Liver (tissue), 9 donors: ENCODE measurements around the gene GALNT4. TPM values are rescaled to one million over a fixed set of nuclear protein-coding genes. Genes with fewer than 3 reads are reported as not detected.
A peak's percentile ranks its signal among the peaks of the same experiment; 100 is the strongest.

ENCODE experiments used
- DNase-seq: peaks from one replicate; pipeline ENCODE4 v3.0.0-alpha.2; 2017; ENCODE audit warnings: low spot score
- H3K27ac ChIP-seq, 2 donors: one replicate each; pipeline ENCODE4 v1.7.0; 2013; ENCODE audit warnings: inconsistent platforms in 2 of 2, low read length in 2 of 2, control low read depth in 1 of 2, low read depth in 1 of 2, mild to moderate bottlenecking in 1 of 2
- H3K27me3 ChIP-seq, 4 donors: one replicate each; pipeline versions ENCODE4 v1.6.1 to v1.7.0; 2013; ENCODE audit warnings: low read length in 3 of 4, inconsistent platforms in 1 of 4, mild to moderate bottlenecking in 1 of 4, moderate library complexity in 1 of 4; ENCODE audit not compliant: control insufficient read depth in 4 of 4, insufficient read depth in 4 of 4
- H3K36me3 ChIP-seq, 4 donors: one replicate each; pipeline versions ENCODE4 v1.6.1 to v1.7.0; 2013; ENCODE audit warnings: low read length in 3 of 4, mild to moderate bottlenecking in 3 of 4, low read depth in 1 of 4, moderate library complexity in 1 of 4; ENCODE audit not compliant: control insufficient read depth in 4 of 4, insufficient read depth in 3 of 4
- H3K4me1 ChIP-seq, 4 donors: one replicate each; pipeline versions ENCODE4 v1.6.1 to v1.7.0; 2013; ENCODE audit warnings: low read length in 3 of 4, mild to moderate bottlenecking in 3 of 4, moderate library complexity in 1 of 4; ENCODE audit not compliant: control insufficient read depth in 4 of 4, insufficient read depth in 4 of 4
- H3K4me3 ChIP-seq, 3 donors: one replicate each; pipeline versions ENCODE4 v1.6.1 to v1.7.0; 2013; ENCODE audit warnings: low read length in 3 of 3, control low read depth in 1 of 3, low read depth in 1 of 3, mild to moderate bottlenecking in 1 of 3
- H3K9ac ChIP-seq, 2 donors: one replicate each; pipeline ENCODE4 v1.7.0; 2013; ENCODE audit warnings: low read length in 2 of 2, mild to moderate bottlenecking in 2 of 2, moderate library complexity in 2 of 2, control low read depth in 1 of 2, low read depth in 1 of 2
- H3K9me3 ChIP-seq, 4 donors: one replicate each; pipeline versions ENCODE4 v1.6.1 to v1.7.0; 2013; ENCODE audit warnings: low read length in 3 of 4; ENCODE audit not compliant: control insufficient read depth in 4 of 4
- FOXA1 ChIP-seq: IDR thresholded peaks from 2 replicates; pipeline ENCODE4 v1.6.1; 2016; ENCODE audit warnings: antibody characterized with exemption
- FOXA2 ChIP-seq: IDR thresholded peaks from 2 replicates; pipeline ENCODE4 v1.6.1; 2016; ENCODE audit warnings: antibody characterized with exemption
- GABPA ChIP-seq, 2 donors: IDR thresholded peaks in 1 of 2; conservative IDR thresholded peaks in 1 of 2; 2 replicates each; pipeline ENCODE4 v1.6.1; 2016; ENCODE audit warnings: antibody characterized with exemption in 2 of 2, mild to moderate bottlenecking in 1 of 2, moderate library complexity in 1 of 2
- HNF4A ChIP-seq, 2 donors: conservative IDR thresholded peaks; 2 replicates each; pipeline ENCODE4 v1.6.1; 2016; ENCODE audit warnings: antibody characterized with exemption in 2 of 2, mild to moderate bottlenecking in 2 of 2
- JUND ChIP-seq, 2 donors: IDR thresholded peaks; 2 replicates each; pipeline ENCODE4 v1.6.1; 2016; ENCODE audit warnings: antibody characterized with exemption in 2 of 2
- NR2F2 ChIP-seq: IDR thresholded peaks from 2 replicates; pipeline ENCODE4 v1.6.1; 2016; ENCODE audit warnings: antibody characterized with exemption
- RAD21 ChIP-seq, 2 donors: IDR thresholded peaks; 2 replicates each; pipeline ENCODE4 v1.6.1; 2016; ENCODE audit warnings: antibody characterized with exemption in 2 of 2, mild to moderate bottlenecking in 2 of 2
- TAF1 ChIP-seq: conservative IDR thresholded peaks from 2 replicates; pipeline ENCODE4 v1.6.1; 2016; ENCODE audit warnings: antibody characterized with exemption, mild to moderate bottlenecking
- YY1 ChIP-seq: IDR thresholded peaks from 2 replicates; pipeline ENCODE4 v1.6.1; 2016; ENCODE audit warnings: antibody characterized with exemption, mild to moderate bottlenecking
- WGBS: extraction: QIAGEN DNeasy Blood & Tissue Kit; methylation state at CpG from one replicate; pipeline ENCODE4 v1.1.7; 2013; 5-methylcytosine and 5-hydroxymethylcytosine counted together
- polyA plus RNA-seq, 2 donors: library from polyadenylated mRNA; stranded (reverse) in 1 of 2; unstranded in 1 of 2; fragments of 200-250 nt in 1 of 2; fragments of >200 nt in 1 of 2; fragmentation: Nextera tagmentation in 1 of 2; extraction: Ambion mirVana in 1 of 2; gene quantifications; one replicate each; pipeline versions ENCODE4 v1.2.1 to v1.2.3, GENCODE V29; 2013 to 2015
- total RNA-seq, 2 donors: library from RNA; depleted of rRNA; stranded (reverse); fragments of >200 nt; gene quantifications; one replicate each; pipeline ENCODE4 v1.2.3, GENCODE V29; 2014
- TF ChIP-seq, protein P1 (sequence below): IDR thresholded peaks from 2 replicates; pipeline ENCODE4 v1.6.1; 2016; ENCODE audit warnings: antibody characterized with exemption, mild to moderate bottlenecking
- TF ChIP-seq, protein P2 (sequence below): IDR thresholded peaks from 2 replicates; pipeline ENCODE4 v1.6.1; 2016; ENCODE audit warnings: antibody characterized with exemption
- donor health status: healthy.
- donor health status: healthy.
- donor health status: healthy.
- donor health status: healthy.
- donor health status: healthy.

GALNT4 gene
- total and polyA plus RNA-seq, 4 donors, result 1.7 to 17.1 (median 5.7) TPM

DNA sequence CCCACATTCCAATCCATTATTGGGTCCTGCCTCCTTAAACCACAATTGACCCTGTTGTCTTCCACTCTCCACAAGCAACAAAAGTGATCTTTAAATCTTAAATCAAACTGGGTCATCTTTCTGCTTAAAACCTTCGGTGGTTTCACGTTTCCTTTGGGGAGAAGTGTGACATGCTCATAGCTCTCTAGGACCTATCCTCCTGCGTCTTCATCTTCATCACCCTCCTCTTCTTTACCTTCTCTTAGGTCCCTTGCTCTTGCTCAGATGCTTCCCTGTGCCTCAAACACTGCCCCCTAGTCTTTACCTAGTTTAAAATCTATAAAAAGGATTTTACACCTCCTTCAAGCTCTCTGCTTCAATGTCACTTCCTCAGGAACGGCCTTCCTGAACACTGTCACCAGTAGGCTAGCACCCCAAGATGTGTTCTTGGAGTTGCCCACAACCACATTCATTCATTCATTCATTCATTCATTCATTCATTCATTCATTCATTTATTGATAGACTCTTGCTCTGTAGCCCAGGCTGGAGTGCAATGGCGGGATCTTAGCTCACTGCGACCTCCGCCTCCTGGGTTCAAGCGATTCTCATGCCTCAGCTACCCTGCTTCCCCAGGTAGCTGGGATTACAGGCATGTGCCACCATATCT is 46.8 kb downstream of the GALNT4 start:
- peaks cover 4 to 8% (median 5%) of the 10 kb centered on the region in 4 donors for H3K4me1 ChIP-seq
- no peaks in the 10 kb centered on the region for H3K27me3 ChIP-seq
- no peak overlapping the region for H3K27ac ChIP-seq
- no peaks in the 10 kb centered on the region for H3K36me3 ChIP-seq
- H3K9me3 ChIP-seq, result no peaks in the 10 kb centered on the region
- TF ChIP-seq FOXA1, result no peak
- TF ChIP-seq GABPA (IDR thresholded peaks at IDR 0.05 in 1 of 2, conservative IDR thresholded peaks at IDR 0.05 in 1 of 2), result no peak
- TF ChIP-seq FOXA2, result no peak
- TF ChIP-seq, protein P1, sequence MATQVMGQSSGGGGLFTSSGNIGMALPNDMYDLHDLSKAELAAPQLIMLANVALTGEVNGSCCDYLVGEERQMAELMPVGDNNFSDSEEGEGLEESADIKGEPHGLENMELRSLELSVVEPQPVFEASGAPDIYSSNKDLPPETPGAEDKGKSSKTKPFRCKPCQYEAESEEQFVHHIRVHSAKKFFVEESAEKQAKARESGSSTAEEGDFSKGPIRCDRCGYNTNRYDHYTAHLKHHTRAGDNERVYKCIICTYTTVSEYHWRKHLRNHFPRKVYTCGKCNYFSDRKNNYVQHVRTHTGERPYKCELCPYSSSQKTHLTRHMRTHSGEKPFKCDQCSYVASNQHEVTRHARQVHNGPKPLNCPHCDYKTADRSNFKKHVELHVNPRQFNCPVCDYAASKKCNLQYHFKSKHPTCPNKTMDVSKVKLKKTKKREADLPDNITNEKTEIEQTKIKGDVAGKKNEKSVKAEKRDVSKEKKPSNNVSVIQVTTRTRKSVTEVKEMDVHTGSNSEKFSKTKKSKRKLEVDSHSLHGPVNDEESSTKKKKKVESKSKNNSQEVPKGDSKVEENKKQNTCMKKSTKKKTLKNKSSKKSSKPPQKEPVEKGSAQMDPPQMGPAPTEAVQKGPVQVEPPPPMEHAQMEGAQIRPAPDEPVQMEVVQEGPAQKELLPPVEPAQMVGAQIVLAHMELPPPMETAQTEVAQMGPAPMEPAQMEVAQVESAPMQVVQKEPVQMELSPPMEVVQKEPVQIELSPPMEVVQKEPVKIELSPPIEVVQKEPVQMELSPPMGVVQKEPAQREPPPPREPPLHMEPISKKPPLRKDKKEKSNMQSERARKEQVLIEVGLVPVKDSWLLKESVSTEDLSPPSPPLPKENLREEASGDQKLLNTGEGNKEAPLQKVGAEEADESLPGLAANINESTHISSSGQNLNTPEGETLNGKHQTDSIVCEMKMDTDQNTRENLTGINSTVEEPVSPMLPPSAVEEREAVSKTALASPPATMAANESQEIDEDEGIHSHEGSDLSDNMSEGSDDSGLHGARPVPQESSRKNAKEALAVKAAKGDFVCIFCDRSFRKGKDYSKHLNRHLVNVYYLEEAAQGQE, result no peak
- TF ChIP-seq, protein P2, sequence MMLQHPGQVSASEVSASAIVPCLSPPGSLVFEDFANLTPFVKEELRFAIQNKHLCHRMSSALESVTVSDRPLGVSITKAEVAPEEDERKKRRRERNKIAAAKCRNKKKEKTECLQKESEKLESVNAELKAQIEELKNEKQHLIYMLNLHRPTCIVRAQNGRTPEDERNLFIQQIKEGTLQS, result no peak
- no peak for TF ChIP-seq JUND (IDR thresholded peaks at IDR 0.05)
- no peak overlapping the region for H3K4me3 ChIP-seq
- no peak for DNase-seq
- H3K9ac ChIP-seq, result no peak overlapping the region
- WGBS, result 84% methylated on average over 8 of the region's 8 CpGs

DNA sequence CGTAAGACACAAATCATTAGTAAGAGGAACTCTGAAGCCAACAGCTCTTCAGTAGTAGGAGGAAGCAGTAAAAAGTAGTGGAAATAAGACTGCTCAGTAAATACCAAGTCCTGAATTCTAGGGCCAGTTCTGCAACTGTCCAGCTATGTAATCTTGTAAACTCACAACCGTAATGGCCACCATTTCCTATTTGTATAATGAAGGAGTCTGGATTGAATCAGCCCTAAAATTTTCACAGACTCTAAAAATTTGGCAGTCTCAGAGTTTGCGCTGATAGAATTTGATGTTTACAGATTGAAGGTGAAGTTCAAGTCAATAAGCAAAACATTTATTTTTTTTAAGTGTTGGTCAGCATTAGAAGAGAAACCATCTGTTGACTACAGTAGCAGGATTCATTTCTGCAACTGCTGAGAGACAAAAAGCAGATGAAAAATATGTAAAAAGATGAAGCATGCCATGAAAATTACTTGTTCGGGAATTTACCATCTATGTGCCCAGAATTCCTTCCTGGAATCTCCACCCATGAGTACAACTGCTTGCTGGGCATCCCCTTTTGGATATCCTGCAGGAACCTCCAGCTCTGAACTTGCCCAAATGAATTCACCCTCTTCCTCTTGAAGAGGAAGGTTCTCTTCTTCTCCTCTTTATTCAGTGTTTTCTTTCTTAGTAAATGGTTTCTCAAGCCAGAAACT is 47.5 kb downstream of the GALNT4 start:
- no peaks in the 10 kb centered on the region for H3K36me3 ChIP-seq
- peaks cover 4 to 8% (median 5%) of the 10 kb centered on the region in 4 donors for H3K4me1 ChIP-seq
- DNase-seq, result no peak
- no peaks in the 10 kb centered on the region for H3K27me3 ChIP-seq
- H3K4me3 ChIP-seq, result no peak overlapping the region
- no peaks in the 10 kb centered on the region for H3K9me3 ChIP-seq
- 47% methylated on average over 4 of the region's 4 CpGs for WGBS
- H3K9ac ChIP-seq, result no peak overlapping the region
- no peak overlapping the region for H3K27ac ChIP-seq
- TF ChIP-seq RAD21 (IDR thresholded peaks at IDR 0.05), result no peak
- peak; percentile 33 for TF ChIP-seq NR2F2
- peak; percentile 48 for TF ChIP-seq YY1
- TF ChIP-seq HNF4A (conservative IDR thresholded peaks at IDR 0.05), result peak in 1 of 2 donors; percentile 6

DNA sequence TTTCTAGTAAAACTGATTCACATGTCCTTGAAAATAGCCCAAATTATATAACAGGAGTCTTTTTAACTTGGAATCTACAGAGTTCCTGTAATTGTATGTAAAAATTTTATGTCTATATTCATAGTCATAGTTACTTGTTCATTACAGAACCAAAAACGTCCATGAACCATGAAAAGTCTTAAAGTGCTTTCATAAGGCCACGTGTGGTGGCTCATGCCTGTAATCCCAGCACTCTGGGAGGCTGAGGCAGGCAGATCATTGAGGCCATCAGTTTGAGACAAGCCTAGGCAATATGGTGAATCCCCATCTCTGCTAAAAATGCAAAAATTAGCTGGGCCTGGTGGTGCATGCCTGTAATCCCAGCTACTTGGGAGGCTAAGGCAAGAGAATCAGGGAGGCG is 48.4 kb downstream of the GALNT4 start:
- 93% methylated on average over 3 of the region's 3 CpGs for WGBS
- Histone ChIP-seq H3K9ac (no peak overlapping the region), H3K36me3 (no peaks in the 10 kb centered on the region), H3K9me3 (no peaks in the 10 kb centered on the region), H3K4me1 (peaks cover 4 to 8% (median 5%) of the 10 kb centered on the region in 4 donors), H3K4me3 (no peak overlapping the region), H3K27me3 (no peaks in the 10 kb centered on the region), H3K27ac (no peak overlapping the region)
- TF ChIP-seq GABPA (IDR thresholded peaks at IDR 0.05 in 1 of 2, conservative IDR thresholded peaks at IDR 0.05 in 1 of 2), result no peak
- TF ChIP-seq, protein P2, result no peak
- no peak for TF ChIP-seq TAF1
- no peak for DNase-seq
